ENCODE measurements around the gene PRIMA1.

- TF ChIP-seq SP1 (CRISPR knock-in tag; conservative IDR thresholded peaks at IDR 0.05) (no peak), ZNF425 (CRISPR knock-in tag; conservative IDR thresholded peaks at IDR 0.05) (no peak), CTCF (IDR thresholded peaks at IDR 0.05) (no peak), ATF3 (CRISPR knock-in tag; conservative IDR thresholded peaks at IDR 0.05) (no peak), ETV6 (CRISPR knock-in tag; IDR thresholded peaks at IDR 0.05) (no peak), JUN (CRISPR knock-in tag; IDR thresholded peaks at IDR 0.05) (no peak), PREB (CRISPR knock-in tag; IDR thresholded peaks at IDR 0.05; ENCODE audit: borderline replicate concordance) (no peak), CREB1 (CRISPR knock-in tag; IDR thresholded peaks at IDR 0.05) (no peak), PRRX2 (CRISPR knock-in tag; IDR thresholded peaks at IDR 0.05) (no peak), ZNF317 (CRISPR knock-in tag; IDR thresholded peaks at IDR 0.05; ENCODE audit: borderline replicate concordance, low read depth) (no peak), NFYB (CRISPR knock-in tag; conservative IDR thresholded peaks at IDR 0.05; ENCODE audit: low read depth) (no peak), TCF7 (CRISPR knock-in tag; IDR thresholded peaks at IDR 0.05; ENCODE audit: low read depth) (no peak), CBFB (CRISPR knock-in tag; IDR thresholded peaks at IDR 0.05; ENCODE audit: low read depth) (no peak), FOXP4 (CRISPR knock-in tag; IDR thresholded peaks at IDR 0.05) (no peak)
Measured at GRCh38 chr14:93693914-93694313, 94.4 kb downstream of the PRIMA1 start.
